NOMO-1 treated with DMSO at 0.1 percent for 48 hours (cell line): ENCODE results near the gene AP2A1.
A peak's percentile ranks its signal among the peaks of the same experiment; 100 is the strongest.
"Not testable (repeated sequence)": the region's sequence is repeated elsewhere in the genome, so short reads cannot be mapped to it uniquely, and the experiment has no call there.

ENCODE experiments used
- DNase-seq: peaks from one replicate; lab custom pipeline; 2025; ENCODE audit not compliant: unreplicated experiment; lab: John Stamatoyannopoulos, UW

The AP2A1 gene

GRCh38 chr19:49811328-49811727 lies 44.5 kb downstream of the AP2A1 start:
- no peak for DNase-seq

- no peak for DNase-seq
Measured at GRCh38 chr19:49812452-49812996, 45.7 kb downstream of the AP2A1 start.

- peak; percentile 97 for DNase-seq
Measured at GRCh38 chr19:49812997-49813861, 46.4 kb downstream of the AP2A1 start, which contains the start of gene FUZ. FUZ (minus strand) TSS chr19:49813292; CDS start chr19:49813106, 186 bp downstream.

- no peak for DNase-seq
Measured at GRCh38 chr19:49814010-49814409, 47.2 kb downstream of the AP2A1 start.

- DNase-seq = no peak
Measured at GRCh38 chr19:49816590-49816989, 49.8 kb downstream of the AP2A1 start.

GRCh38 chr19:49817964-49818648 lies 51.3 kb downstream of the AP2A1 start, which contains the start of gene MED25:
MED25 (plus strand) TSS chr19:49818289; CDS start chr19:49818342, 53 bp downstream.
- DNase-seq = peak; percentile 83

- DNase-seq = no peak
Measured at GRCh38 chr19:49818649-49819370, 52.0 kb downstream of the AP2A1 start.

- not testable (repeated sequence) for DNase-seq
Measured at GRCh38 chr19:49819452-49820115, 52.8 kb downstream of the AP2A1 start.

GRCh38 chr19:49820125-49820524 lies 53.3 kb downstream of the AP2A1 start:
- DNase-seq = no peak

- no peak for DNase-seq
Measured at GRCh38 chr19:49823472-49823871, 56.7 kb downstream of the AP2A1 start.

- no peak for DNase-seq
Measured at GRCh38 chr19:49824662-49825061, 57.9 kb downstream of the AP2A1 start.

GRCh38 chr19:49827034-49827433 lies 60.2 kb downstream of the AP2A1 start:
- DNase-seq = no peak

GRCh38 chr19:49829200-49829599 lies 62.4 kb downstream of the AP2A1 start:
- no peak for DNase-seq

GRCh38 chr19:49829721-49830120 lies 62.9 kb downstream of the AP2A1 start:
- DNase-seq = no peak

GRCh38 chr19:49830766-49831165 lies 64.0 kb downstream of the AP2A1 start:
- DNase-seq = no peak

- DNase-seq = no peak
Measured at GRCh38 chr19:49831592-49831991, 64.8 kb downstream of the AP2A1 start.

- DNase-seq = peak; percentile 38
Measured at GRCh38 chr19:49832556-49832955, 65.8 kb downstream of the AP2A1 start.

- no peak for DNase-seq
Measured at GRCh38 chr19:49833599-49833998, 66.8 kb downstream of the AP2A1 start.

- DNase-seq = no peak
Measured at GRCh38 chr19:49835562-49835961, 68.8 kb downstream of the AP2A1 start.

- no peak for DNase-seq
Measured at GRCh38 chr19:49836176-49837008, 69.6 kb downstream of the AP2A1 start.
